GM19238 (cell line): ENCODE results near the gene RIOK3.

Experiments
- DNase-seq: peaks from one replicate; pipeline ENCODE4 v3.0.0; 2011; ENCODE audit warnings: low spot score; ENCODE audit not compliant: insufficient read length

The RIOK3 gene

GRCh38 chr18:23529604-23530003 lies 76.5 kb downstream of the RIOK3 start:
- no peak for DNase-seq

GRCh38 chr18:23530195-23530594 lies 77.1 kb downstream of the RIOK3 start:
- DNase-seq: no peak

DNA sequence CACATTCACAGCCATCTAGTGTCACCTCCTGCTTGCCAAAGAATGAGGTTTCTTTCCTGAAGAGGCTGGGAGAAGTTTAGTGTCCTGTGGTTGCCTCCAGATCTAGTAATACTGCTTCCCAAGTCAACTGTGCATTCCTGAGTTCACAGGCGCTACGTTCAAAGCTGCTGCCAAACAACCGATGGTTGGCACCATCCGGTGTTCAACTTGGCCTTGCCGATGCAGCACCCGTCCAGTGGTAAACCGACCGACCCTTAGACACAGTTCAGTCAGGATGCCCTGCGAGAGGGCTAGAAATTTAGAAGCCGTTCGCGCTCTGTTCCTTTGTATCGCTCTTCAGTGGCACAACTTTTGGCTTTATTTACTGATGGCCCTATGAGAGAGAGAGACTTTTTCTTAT lies 78.8 kb downstream of the RIOK3 start:
- DNase-seq: no peak
